Ovary (tissue), 3 donors: ENCODE data around the gene STAT3.
"Not testable (repeated sequence)": the region's sequence is repeated elsewhere in the genome, so short reads cannot be mapped to it uniquely, and the experiment has no call there.

Experiments
- CTCF ChIP-seq, 3 donors: fragments of 450-650 bp in 2 of 3; fragments of 200-600 bp in 1 of 3; IDR thresholded peaks; one replicate each; pipeline versions ENCODE4 v1.5.1 to v1.8.0; 2016 to 2022; ENCODE audit warnings: antibody characterized with exemption in 3 of 3, mild to moderate bottlenecking in 1 of 3
- POLR2A ChIP-seq: fragments of 450-650 bp; IDR thresholded peaks from one replicate; pipeline ENCODE4 v1.6.1; 2017; ENCODE audit warnings: antibody characterized with exemption, mild to moderate bottlenecking, moderate library complexity
- donor health status: DM: no; HTN: no; CAD: no.

- TF ChIP-seq CTCF (IDR thresholded peaks at IDR 0.05); POLR2A: not testable (repeated sequence)
Observed at GRCh38 chr17:42305031-42305330, 83.3 kb downstream of the STAT3 start.
